Measurements from ENCODE around the gene DPEP2NB. TPM values are rescaled to one million over a fixed set of nuclear protein-coding genes. Genes with fewer than 3 reads are reported as not detected.
A peak's percentile ranks its signal among the peaks of the same experiment; 100 is the strongest.

Gene DPEP2NB
- polyA plus RNA-seq, 1 donor, result not detected

DNA sequence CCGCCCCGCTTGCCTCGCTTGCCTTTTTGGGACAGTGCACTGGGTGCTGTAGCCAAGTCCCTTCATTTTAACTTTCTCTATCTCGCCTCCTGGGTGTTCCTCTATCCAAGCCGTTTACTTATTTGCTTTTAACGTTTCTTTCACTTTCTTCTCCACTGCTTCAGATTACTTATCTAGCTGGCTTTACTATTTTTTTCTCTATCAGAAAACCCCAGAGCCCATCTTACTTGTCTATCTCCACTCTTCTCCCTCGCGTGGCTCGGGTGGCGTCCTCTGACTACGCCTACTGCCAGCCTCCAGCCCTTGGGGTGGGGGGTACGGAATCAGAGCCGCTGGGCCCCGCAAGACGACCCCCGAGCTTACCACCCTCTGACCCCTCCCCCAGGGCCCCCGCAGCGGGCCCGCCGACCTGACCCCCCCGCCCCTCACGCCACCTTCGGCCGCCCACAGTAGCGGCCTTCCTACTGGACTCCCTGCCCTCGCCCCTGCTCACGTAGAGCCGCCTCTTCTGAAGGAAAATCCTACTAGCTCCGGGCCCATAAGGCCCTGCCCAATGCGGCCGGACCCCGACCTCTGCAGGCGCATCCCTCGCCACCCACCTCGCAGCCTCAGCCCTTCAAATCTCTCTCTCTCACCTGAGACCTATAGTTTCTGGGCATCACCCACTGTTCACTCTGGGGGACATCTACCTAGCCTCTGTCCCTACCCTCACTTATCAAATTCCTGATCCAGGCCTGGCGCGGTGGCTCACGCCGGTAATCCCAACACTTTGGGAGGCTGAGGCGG is 46.3 kb downstream of the DPEP2NB start:
- Histone ChIP-seq H3K9me3 (ENCODE audit: control insufficient read depth, low read depth, low read length) (no peaks in the 10 kb centered on the region), H3K27me3 (ENCODE audit: control insufficient read depth, insufficient read depth, low read length) (no peaks in the 10 kb centered on the region), H3K36me3 (ENCODE audit: control insufficient read depth, insufficient read depth, low read length) (peaks cover 2% of the 10 kb centered on the region), H3K4me1 (ENCODE audit: control insufficient read depth, insufficient read depth, low read length) (peaks cover 6% of the 10 kb centered on the region), H3K4me3 (ENCODE audit: low read length) (peak overlapping the region; percentile 78), H3K27ac (ENCODE audit: low read length) (peak overlapping the region; percentile 37)
- 0% methylated on average over 3 of the region's 40 CpGs for WGBS (ENCODE audit: insufficient coverage, low lambda C conversion rate)
- DNase-seq, result peak in 1 of 2 donors; percentile 55

DNA sequence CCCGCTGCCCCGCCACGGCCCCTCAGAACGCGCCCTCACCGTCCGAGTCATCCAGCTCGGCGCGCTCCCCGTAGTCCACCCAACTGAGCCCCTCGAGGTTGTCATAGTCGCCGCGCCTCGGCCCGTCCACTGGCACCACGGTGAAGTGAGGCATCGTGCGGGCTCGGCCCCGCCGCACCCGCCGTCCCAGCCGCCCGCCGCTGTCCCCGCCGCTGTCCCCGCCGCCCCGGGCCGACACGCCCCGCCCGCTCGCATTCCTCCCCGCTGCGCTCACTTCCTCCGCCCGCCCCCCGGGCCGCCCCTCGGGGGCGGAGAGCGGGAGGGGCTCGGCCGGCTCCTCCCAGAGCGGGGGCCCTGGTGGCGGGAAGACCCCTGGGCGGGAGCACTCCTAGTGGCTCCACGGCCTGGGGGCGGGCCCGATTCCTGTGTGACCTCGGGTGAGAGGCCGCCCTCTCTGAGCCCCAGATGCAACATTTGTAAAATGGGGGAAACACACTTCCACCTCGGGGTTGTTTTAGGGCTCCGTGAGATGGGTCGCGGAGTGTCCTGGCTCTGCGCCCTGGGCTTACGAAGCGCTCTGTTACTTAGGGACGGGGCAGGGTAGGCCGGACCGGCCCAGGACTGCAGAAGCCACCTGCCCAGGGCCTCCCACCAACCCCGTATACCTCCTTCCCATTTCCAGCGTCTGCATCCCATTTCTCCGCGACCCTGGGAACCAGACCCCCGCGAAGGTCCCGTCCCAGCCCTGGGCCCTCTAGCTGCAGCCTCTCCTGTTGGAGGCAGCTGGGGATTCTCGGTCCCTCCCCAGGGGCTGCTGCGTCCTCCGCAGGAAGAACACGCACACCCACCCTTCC is 47.1 kb downstream of the DPEP2NB start, which contains the start of gene SLC12A4:
Gene SLC12A4, minus strand, starts transcription at position 238 of the 854 bp plus-strand sequence. Its CDS starts 84 bp downstream, at position 154.
- Histone ChIP-seq H3K4me1 (ENCODE audit: control insufficient read depth, insufficient read depth, low read length) (peaks cover 6% of the 10 kb centered on the region), H3K27ac (ENCODE audit: low read length) (peak within 1 kb of the TSS; percentile 37), H3K36me3 (ENCODE audit: control insufficient read depth, insufficient read depth, low read length) (peaks cover 2% of the 10 kb centered on the region), H3K9me3 (ENCODE audit: control insufficient read depth, low read depth, low read length) (no peaks in the 10 kb centered on the region), H3K27me3 (ENCODE audit: control insufficient read depth, insufficient read depth, low read length) (no peaks in the 10 kb centered on the region), H3K4me3 (ENCODE audit: low read length) (peak within 1 kb of the TSS; percentile 78)
- no CpG with 5 or more reads among the region's 78 CpGs for WGBS (ENCODE audit: insufficient coverage, low lambda C conversion rate)
- peak; percentile 78 to 83 for DNase-seq

DNA sequence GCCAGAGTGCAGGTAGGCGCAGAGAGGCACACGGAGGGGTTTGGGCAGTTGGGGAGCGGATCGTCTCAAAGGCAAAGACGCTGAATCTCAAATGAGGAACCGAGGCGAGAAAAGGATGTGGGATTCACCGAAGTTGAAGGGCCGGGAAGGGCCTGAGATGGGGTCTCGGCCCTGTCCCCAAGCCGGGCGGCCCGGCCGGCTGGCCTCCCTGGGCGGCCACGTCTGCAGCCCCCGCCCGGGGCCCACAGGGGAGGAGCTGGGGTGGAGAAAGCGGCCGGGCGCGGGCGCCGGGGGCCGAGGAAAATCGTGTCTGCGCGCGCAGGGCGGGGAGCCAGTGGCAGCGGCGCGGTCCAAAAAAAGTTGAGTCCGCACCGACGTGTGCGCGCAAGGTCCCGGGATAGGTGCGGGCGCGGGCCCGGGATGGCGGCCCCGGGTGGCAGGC is 47.7 kb downstream of the DPEP2NB start:
- DNase-seq, result no peak
- H3K4me1 ChIP-seq (ENCODE audit: control insufficient read depth, insufficient read depth, low read length), result peaks cover 9% of the 10 kb centered on the region
- H3K9me3 ChIP-seq (ENCODE audit: control insufficient read depth, low read depth, low read length), result no peaks in the 10 kb centered on the region
- peak overlapping the region; percentile 78 for H3K4me3 ChIP-seq (ENCODE audit: low read length)
- H3K27ac ChIP-seq (ENCODE audit: low read length), result no peak overlapping the region
- H3K36me3 ChIP-seq (ENCODE audit: control insufficient read depth, insufficient read depth, low read length), result peaks cover 3% of the 10 kb centered on the region
- WGBS (ENCODE audit: insufficient coverage, low lambda C conversion rate), result no CpG with 5 or more reads among the region's 45 CpGs
- H3K27me3 ChIP-seq (ENCODE audit: control insufficient read depth, insufficient read depth, low read length), result no peaks in the 10 kb centered on the region

DNA sequence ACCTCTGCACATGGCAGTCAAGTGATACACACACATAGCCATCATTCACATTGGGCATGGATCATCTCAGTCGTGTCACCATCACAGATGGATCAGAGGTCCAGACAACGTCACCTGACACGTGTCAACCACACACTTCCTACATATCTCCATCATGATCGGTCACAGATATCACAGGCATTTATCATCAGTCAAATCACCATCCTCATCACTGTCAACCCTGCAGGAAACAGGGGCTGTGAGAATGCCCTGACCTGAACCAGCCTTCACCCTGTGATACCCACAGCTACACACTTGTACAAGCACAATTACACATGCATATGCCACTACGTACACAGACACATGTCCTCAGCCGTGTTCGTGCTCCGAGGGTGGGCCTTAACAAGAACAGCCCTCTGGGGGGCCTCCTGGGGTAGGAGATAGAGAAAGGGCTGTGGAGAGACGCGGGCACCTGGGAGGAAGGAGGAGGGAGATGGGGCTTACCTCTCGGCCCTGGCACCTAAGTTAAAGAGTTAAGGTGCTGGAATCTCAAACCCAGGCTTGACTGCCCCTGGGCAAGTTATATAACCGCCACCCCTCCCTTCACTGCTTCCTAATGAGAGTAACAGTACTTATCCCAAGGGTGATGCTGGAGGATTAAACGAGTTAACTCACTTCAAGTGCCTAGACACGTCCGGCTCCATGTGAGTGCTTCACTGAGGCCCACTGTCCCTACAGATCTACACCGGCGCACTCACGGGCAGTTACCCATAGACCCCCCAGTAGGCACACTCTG is 48.3 kb downstream of the DPEP2NB start:
- DNase-seq, result no peak
- H3K27me3 ChIP-seq (ENCODE audit: control insufficient read depth, insufficient read depth, low read length), result no peaks in the 10 kb centered on the region
- no peak overlapping the region for H3K27ac ChIP-seq (ENCODE audit: low read length)
- WGBS (ENCODE audit: insufficient coverage, low lambda C conversion rate), result 53% methylated on average over 3 of the region's 18 CpGs
- no peaks in the 10 kb centered on the region for H3K9me3 ChIP-seq (ENCODE audit: control insufficient read depth, low read depth, low read length)
- H3K4me3 ChIP-seq (ENCODE audit: low read length), result peak overlapping the region; percentile 78
- H3K4me1 ChIP-seq (ENCODE audit: control insufficient read depth, insufficient read depth, low read length), result peaks cover 9% of the 10 kb centered on the region
- peaks cover 6% of the 10 kb centered on the region for H3K36me3 ChIP-seq (ENCODE audit: control insufficient read depth, insufficient read depth, low read length)

DNA sequence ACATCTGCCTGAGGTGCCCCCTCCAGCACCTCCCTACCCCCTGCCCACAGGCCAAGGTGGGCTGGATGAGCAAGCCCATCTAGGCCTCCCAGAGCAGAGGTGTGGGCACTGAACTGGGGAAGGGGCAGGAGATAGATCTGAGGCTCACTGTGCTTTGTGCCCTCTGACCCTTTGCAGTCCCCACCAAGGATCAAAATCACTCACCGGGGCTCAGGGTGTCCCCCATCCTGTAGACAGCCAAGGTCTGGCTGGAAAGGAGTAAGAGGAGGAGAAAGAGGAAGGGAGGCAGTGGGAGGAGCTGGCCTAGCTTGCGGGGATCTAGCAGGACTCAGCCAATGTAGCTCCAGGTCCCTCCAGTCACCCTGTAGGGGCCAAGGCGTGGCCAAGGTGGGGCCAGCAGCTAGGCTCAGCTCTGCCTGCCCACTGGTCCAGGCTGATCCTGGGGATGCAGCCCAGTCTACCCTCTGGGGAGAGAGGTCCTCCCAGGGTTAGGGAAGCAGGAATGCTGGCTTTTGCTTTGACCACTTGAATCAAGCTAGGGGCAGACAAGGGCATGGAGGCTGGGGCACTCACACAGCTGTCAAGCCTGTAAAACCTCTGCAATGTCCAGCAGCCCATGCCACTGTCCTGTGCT is 49.0 kb downstream of the DPEP2NB start:
- WGBS (ENCODE audit: insufficient coverage, low lambda C conversion rate), result no CpG with 5 or more reads among the region's 3 CpGs
- Histone ChIP-seq H3K27ac (ENCODE audit: low read length) (no peak overlapping the region), H3K27me3 (ENCODE audit: control insufficient read depth, insufficient read depth, low read length) (no peaks in the 10 kb centered on the region), H3K4me1 (ENCODE audit: control insufficient read depth, insufficient read depth, low read length) (peaks cover 9% of the 10 kb centered on the region), H3K4me3 (ENCODE audit: low read length) (peak overlapping the region; percentile 78), H3K36me3 (ENCODE audit: control insufficient read depth, insufficient read depth, low read length) (peaks cover 13% of the 10 kb centered on the region), H3K9me3 (ENCODE audit: control insufficient read depth, low read depth, low read length) (no peaks in the 10 kb centered on the region)
- no peak for DNase-seq

DNA sequence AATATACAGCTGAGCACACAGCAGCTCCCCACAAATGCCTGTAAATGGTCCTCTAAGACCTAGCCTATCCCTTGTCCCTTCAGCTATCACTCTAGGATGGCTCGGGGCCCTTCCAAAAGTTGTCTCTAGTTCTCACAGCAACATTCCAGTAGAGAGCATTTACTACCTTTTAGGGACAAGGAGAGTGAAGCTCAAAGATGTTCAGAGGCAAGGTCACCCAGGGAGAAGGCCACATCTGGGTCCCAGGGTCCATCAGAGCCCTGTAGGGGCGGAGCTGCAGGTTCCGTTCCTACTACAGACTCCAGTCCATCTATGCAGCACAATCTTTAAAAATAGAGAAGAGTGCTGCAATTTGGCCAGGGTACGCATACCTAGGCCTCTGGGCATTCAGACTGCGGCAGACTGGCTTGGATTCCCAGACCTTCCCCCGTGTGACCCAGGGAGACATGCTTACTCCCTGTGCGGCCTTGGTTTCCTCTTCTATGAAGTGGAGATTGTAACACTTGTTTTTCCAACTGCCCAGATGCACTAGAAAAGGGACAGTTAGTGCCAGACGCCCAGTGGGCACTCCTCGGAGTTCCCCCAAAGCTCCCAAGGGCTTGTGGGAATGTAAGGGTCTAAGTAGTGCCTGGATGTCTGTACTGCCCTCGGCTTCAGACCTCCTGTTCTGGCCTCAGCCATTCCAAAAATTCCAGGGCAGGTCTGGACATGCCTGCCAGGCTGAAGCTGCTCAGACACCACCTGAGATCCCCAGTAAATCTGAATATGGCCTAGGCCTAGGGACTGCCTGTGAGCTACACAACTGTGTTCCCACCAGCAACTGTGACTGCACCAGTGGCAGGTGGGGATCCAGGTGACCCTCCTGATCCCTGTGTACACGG is 49.8 kb downstream of the DPEP2NB start:
- H3K36me3 ChIP-seq (ENCODE audit: control insufficient read depth, insufficient read depth, low read length), result peaks cover 21% of the 10 kb centered on the region
- no peaks in the 10 kb centered on the region for H3K9me3 ChIP-seq (ENCODE audit: control insufficient read depth, low read depth, low read length)
- no peak overlapping the region for H3K27ac ChIP-seq (ENCODE audit: low read length)
- no peak for DNase-seq
- H3K4me1 ChIP-seq (ENCODE audit: control insufficient read depth, insufficient read depth, low read length), result peaks cover 9% of the 10 kb centered on the region
- no CpG with 5 or more reads among the region's 11 CpGs for WGBS (ENCODE audit: insufficient coverage, low lambda C conversion rate)
- H3K4me3 ChIP-seq (ENCODE audit: low read length), result no peak overlapping the region
- H3K27me3 ChIP-seq (ENCODE audit: control insufficient read depth, insufficient read depth, low read length), result no peaks in the 10 kb centered on the region

DNA sequence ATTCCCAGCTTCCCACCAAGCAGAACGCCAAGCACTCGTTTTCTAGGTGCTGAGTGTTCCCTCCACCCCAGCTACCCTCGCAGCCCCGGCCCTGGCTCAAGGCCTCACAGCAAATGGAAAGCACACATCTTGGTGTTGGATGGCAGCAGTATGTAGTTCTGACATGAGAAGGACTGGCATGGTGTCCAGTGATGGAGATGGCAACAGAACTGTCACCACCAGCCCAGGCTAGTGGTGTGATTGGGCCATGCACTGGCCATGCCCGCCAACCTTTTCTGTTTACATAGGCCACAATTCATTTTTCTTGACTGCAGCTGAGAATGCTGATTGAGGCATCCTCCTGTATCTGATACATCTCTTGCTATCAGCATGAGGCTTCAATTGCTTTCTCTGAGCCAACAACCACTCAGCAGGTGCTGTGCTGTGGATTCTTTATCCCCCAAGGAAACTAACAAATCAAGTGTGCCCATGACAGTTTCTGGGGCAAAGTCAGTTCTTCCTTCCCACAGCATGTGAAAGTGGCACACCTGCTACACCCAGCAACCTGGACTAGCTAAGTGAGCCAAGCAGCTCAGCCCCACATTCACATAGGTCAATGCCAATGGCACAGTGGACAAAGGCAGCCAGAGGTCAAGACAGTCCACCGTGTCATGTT is 51.1 kb downstream of the DPEP2NB start:
- H3K9me3 ChIP-seq (ENCODE audit: control insufficient read depth, low read depth, low read length), result no peaks in the 10 kb centered on the region
- peaks cover 9% of the 10 kb centered on the region for H3K4me1 ChIP-seq (ENCODE audit: control insufficient read depth, insufficient read depth, low read length)
- no peak overlapping the region for H3K27ac ChIP-seq (ENCODE audit: low read length)
- WGBS (ENCODE audit: insufficient coverage, low lambda C conversion rate), result no CpG with 5 or more reads among the region's 6 CpGs
- no peaks in the 10 kb centered on the region for H3K27me3 ChIP-seq (ENCODE audit: control insufficient read depth, insufficient read depth, low read length)
- no peak overlapping the region for H3K4me3 ChIP-seq (ENCODE audit: low read length)
- H3K36me3 ChIP-seq (ENCODE audit: control insufficient read depth, insufficient read depth, low read length), result peaks cover 32% of the 10 kb centered on the region
- DNase-seq, result no peak

DNA sequence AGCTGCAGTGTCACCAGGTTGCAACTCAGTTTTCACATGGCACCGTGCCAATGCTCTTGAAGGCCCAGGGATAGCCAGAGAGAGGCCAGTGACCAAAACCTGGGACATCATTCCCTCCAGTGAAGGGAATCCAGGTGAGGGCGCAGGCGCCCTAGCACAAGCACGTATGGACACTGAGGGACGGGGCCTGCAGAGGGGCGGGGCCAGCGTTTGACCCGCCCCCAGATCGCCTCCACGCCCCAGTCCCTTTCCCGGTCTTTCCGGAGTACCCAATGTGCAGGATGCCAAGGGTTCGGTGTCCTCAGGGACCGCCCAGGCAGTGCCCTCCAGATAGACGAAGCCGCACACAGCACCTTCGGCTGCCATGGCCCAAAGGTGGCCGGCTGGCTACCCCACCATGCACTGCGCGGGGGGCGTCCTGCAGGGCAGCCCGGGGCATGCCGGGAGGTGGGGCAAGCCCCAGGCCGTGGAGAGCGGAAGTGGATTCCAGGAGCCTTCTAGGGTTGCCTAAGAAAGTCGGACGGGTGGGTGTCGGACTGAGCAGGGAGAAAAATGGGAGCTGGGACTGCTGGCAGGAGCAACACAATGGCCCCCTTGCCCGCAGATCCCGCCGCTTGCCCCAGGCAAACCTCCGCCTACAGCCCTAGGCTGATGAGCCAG is 51.9 kb downstream of the DPEP2NB start:
- no CpG with 5 or more reads among the region's 32 CpGs for WGBS (ENCODE audit: insufficient coverage, low lambda C conversion rate)
- Histone ChIP-seq H3K27me3 (ENCODE audit: control insufficient read depth, insufficient read depth, low read length) (no peaks in the 10 kb centered on the region), H3K27ac (ENCODE audit: low read length) (no peak overlapping the region), H3K4me3 (ENCODE audit: low read length) (peak overlapping the region; percentile 37), H3K4me1 (ENCODE audit: control insufficient read depth, insufficient read depth, low read length) (peaks cover 9% of the 10 kb centered on the region), H3K9me3 (ENCODE audit: control insufficient read depth, low read depth, low read length) (no peaks in the 10 kb centered on the region), H3K36me3 (ENCODE audit: control insufficient read depth, insufficient read depth, low read length) (peaks cover 40% of the 10 kb centered on the region)
- peak; percentile 41 to 75 for DNase-seq
